HuH-7.5 (cell line): ENCODE results near the gene GLP1R.
A peak's percentile ranks its signal among the peaks of the same experiment; 100 is the strongest.
"Not testable (repeated sequence)": the region's sequence is repeated elsewhere in the genome, so short reads cannot be mapped to it uniquely, and the experiment has no call there.

Source experiments
- DNase-seq: peaks from one replicate; pipeline ENCODE4 v3.0.0; 2011; ENCODE audit warnings: low spot score

The GLP1R gene

GRCh38 chr6:39128106-39128505, 79.5 kb downstream of the GLP1R start:
- DNase-seq = no peak

DNA sequence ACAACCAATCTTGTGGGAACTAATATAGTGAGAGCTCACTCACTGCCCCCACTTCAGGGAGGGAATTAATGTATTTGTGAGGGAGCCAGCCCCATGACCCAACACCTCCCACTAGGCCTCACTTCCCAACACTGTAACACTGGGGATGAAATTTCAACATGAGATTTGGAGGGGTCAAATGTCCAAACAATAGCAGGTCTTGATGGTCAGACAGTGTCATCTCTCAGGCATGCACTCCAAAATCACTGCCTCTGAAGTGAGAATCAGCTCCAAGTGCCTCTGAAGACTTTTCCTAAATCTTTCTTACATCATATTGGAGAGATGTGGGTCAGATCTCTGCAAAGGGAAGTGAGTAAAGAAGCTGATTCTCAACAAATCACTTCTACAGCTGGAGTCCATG, 80.3 kb downstream of the GLP1R start:
- DNase-seq = no peak

DNA sequence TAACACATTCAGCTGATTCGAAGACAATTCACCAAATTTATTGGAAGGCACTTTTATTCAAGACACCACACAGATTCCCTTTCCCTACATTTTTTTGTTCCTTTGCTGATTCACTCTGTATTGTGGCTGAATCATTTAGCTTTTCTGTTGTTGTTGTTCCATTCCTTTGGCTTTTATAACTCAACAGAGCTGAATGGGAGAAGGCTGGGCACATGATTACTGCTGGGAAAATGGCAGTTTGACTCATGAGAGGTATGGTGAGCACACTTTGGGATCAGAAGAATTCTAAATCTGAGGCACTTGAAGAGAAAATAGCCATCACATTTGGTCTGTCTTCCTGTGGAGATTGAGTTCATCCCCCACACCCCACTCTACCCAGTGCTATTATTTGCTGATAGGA, 82.1 kb downstream of the GLP1R start:
- no peak for DNase-seq

DNA sequence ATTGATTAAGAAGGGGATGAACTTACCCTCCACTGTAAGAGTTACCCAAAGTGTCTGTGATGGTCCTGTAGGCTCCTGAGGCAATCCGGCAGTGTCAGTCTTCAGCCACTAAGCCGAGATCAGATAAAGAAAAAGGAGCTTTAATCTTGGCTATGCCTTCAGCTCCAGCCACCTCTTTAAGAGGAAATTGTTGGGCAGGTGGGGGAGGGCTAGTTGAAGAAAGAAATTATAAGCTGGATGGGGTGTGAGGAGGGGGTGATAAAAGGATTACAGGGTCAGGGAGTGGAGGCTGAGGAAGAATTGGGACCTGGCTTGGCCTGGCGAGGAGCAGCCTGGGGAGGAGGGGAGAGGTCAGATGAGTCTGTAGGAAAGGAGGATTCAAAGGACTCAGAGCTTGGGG, 86.2 kb downstream of the GLP1R start:
- not testable (repeated sequence) for DNase-seq

GRCh38 chr6:39136207-39136606, 87.6 kb downstream of the GLP1R start:
- not testable (repeated sequence) for DNase-seq

DNA sequence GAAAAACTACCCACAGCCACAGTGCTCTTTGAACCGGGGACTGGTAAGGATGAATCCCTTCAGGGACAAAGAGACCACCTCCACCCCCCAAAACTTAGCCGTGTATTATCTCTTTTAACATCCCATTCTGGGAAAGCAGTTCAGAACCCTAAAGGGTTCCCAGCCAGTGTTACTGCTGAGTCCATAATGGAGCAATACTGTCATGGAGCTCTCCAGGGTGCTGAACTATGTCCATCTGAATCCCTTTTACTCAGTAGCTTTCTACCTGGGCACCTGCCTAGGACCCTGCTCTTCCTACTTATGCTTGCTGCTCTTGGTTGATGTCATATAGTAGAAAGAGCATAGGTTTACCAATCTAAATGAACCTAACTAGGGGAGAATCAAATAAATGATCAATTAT, 88.7 kb downstream of the GLP1R start:
- peak; percentile 14 for DNase-seq
